ENCODE data around the gene SAA1. TPM values are rescaled to one million over a fixed set of nuclear protein-coding genes. Genes with fewer than 3 reads are reported as not detected.

SAA1 gene
- total and polyA plus RNA-seq, 3 donors from 2014 or later = 6.2 TPM; not detected in 2

GRCh38 chr11:18285841-18286240 is 19.8 kb downstream of the SAA1 start:
- Histone ChIP-seq H3K4me1 (no peaks in the 10 kb centered on the region), H3K36me3 (ENCODE audit: low read depth, missing control alignments) (no peaks in the 10 kb centered on the region), H3K9me3 (no peaks in the 10 kb centered on the region), H3K27ac (no peak overlapping the region), H3K27me3 (no peaks in the 10 kb centered on the region), H3K4me3 (no peak overlapping the region)
- intact Hi-C loops (cut with DNase I; ENCODE audit: low total_unique reads) = no loop called here
- 93 to 96% methylated on average over 1 of the region's 1 CpG for WGBS, 2 donors
- TF ChIP-seq POLR2A (IDR thresholded peaks at IDR 0.05) (no peak), CTCF (IDR thresholded peaks at IDR 0.05) (no peak)
- no peak for DNase-seq

- no peak for DNase-seq
- Histone ChIP-seq H3K27me3 (no peaks in the 10 kb centered on the region), H3K27ac (no peak overlapping the region), H3K9me3 (no peaks in the 10 kb centered on the region), H3K4me3 (no peak overlapping the region), H3K4me1 (no peaks in the 10 kb centered on the region), H3K36me3 (ENCODE audit: low read depth, missing control alignments) (no peaks in the 10 kb centered on the region)
- TF ChIP-seq CTCF (IDR thresholded peaks at IDR 0.05) = no peak
- no peak for TF ChIP-seq POLR2A (IDR thresholded peaks at IDR 0.05)
- 89 to 97% methylated on average over 4 of the region's 4 CpGs for WGBS, 2 donors
- intact Hi-C loops (cut with DNase I; ENCODE audit: low total_unique reads) = no loop called here
Measured at GRCh38 chr11:18288911-18289310, 22.8 kb downstream of the SAA1 start.

GRCh38 chr11:18294862-18295261 is 28.8 kb downstream of the SAA1 start:
- no peaks in the 10 kb centered on the region for H3K9me3 ChIP-seq
- intact Hi-C loops (cut with DNase I; ENCODE audit: low total_unique reads) = no loop called here
- peak overlapping the region in 1 of 2 donors; percentile 26 for H3K27ac ChIP-seq
- 88 to 92% methylated on average over 5 of the region's 5 CpGs for WGBS, 2 donors
- no peaks in the 10 kb centered on the region for H3K27me3 ChIP-seq
- H3K4me3 ChIP-seq = no peak overlapping the region
- DNase-seq = no peak
- TF ChIP-seq CTCF (IDR thresholded peaks at IDR 0.05) = no peak
- no peak for TF ChIP-seq POLR2A (IDR thresholded peaks at IDR 0.05)
- H3K36me3 ChIP-seq (ENCODE audit: low read depth, missing control alignments) = no peaks in the 10 kb centered on the region
- peaks cover 8% of the 10 kb centered on the region for H3K4me1 ChIP-seq

- peak overlapping the region in 1 of 2 donors; percentile 26 for H3K27ac ChIP-seq
- intact Hi-C loops (cut with DNase I; ENCODE audit: low total_unique reads) = no loop called here
- H3K27me3 ChIP-seq = no peaks in the 10 kb centered on the region
- H3K4me1 ChIP-seq = peaks cover 8% of the 10 kb centered on the region
- no peaks in the 10 kb centered on the region for H3K36me3 ChIP-seq (ENCODE audit: low read depth, missing control alignments)
- WGBS, 2 donors = 80 to 83% methylated on average over 2 of the region's 2 CpGs
- H3K9me3 ChIP-seq = no peaks in the 10 kb centered on the region
- TF ChIP-seq CTCF (IDR thresholded peaks at IDR 0.05) (no peak), POLR2A (IDR thresholded peaks at IDR 0.05) (no peak)
- no peak for DNase-seq
- H3K4me3 ChIP-seq = no peak overlapping the region
Measured at GRCh38 chr11:18295316-18295715, 29.3 kb downstream of the SAA1 start.

GRCh38 chr11:18299721-18300120 is 33.7 kb downstream of the SAA1 start:
- no peaks in the 10 kb centered on the region for H3K36me3 ChIP-seq (ENCODE audit: low read depth, missing control alignments)
- TF ChIP-seq POLR2A (IDR thresholded peaks at IDR 0.05) = no peak
- TF ChIP-seq CTCF (IDR thresholded peaks at IDR 0.05) = no peak
- no peaks in the 10 kb centered on the region for H3K27me3 ChIP-seq
- peaks cover 11% of the 10 kb centered on the region for H3K4me1 ChIP-seq
- no peak for DNase-seq
- H3K4me3 ChIP-seq = no peak overlapping the region
- H3K9me3 ChIP-seq = no peaks in the 10 kb centered on the region
- intact Hi-C loops (cut with DNase I; ENCODE audit: low total_unique reads) = no loop called here
- H3K27ac ChIP-seq = peak overlapping the region in 1 of 2 donors; percentile 4
